ENCODE results near the gene NDUFS1.
"Not testable (repeated sequence)": the region's sequence is repeated elsewhere in the genome, so short reads cannot be mapped to it uniquely, and the experiment has no call there.

NDUFS1 gene

GRCh38 chr2:206115026-206115578 is 44.1 kb downstream of the NDUFS1 start:
- TF ChIP-seq, protein P1, sequence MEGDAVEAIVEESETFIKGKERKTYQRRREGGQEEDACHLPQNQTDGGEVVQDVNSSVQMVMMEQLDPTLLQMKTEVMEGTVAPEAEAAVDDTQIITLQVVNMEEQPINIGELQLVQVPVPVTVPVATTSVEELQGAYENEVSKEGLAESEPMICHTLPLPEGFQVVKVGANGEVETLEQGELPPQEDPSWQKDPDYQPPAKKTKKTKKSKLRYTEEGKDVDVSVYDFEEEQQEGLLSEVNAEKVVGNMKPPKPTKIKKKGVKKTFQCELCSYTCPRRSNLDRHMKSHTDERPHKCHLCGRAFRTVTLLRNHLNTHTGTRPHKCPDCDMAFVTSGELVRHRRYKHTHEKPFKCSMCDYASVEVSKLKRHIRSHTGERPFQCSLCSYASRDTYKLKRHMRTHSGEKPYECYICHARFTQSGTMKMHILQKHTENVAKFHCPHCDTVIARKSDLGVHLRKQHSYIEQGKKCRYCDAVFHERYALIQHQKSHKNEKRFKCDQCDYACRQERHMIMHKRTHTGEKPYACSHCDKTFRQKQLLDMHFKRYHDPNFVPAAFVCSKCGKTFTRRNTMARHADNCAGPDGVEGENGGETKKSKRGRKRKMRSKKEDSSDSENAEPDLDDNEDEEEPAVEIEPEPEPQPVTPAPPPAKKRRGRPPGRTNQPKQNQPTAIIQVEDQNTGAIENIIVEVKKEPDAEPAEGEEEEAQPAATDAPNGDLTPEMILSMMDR (IDR thresholded peaks at IDR 0.05), result no peak
- Histone ChIP-seq H3K27ac (no peak overlapping the region), H3K4me3 (no peak overlapping the region)
- DNase-seq (ENCODE audit: low spot score), result no peak

GRCh38 chr2:206112846-206113547 is 46.2 kb downstream of the NDUFS1 start:
- H3K27ac ChIP-seq, result no peak overlapping the region
- TF ChIP-seq, protein P1 (IDR thresholded peaks at IDR 0.05), result no peak

GRCh38 chr2:206112108-206112507 is 47.1 kb downstream of the NDUFS1 start:
- H3K27ac ChIP-seq, result no peak overlapping the region
- TF ChIP-seq, protein P1 (IDR thresholded peaks at IDR 0.05), result no peak
- no peak overlapping the region for H3K4me3 ChIP-seq
- DNase-seq (ENCODE audit: low spot score), result no peak

More at GRCh38 chr2:206112846-206113547, 46.2 kb downstream of the NDUFS1 start:
- DNase-seq (ENCODE audit: low spot score), result no peak
- H3K4me3 ChIP-seq, result no peak overlapping the region

DNA sequence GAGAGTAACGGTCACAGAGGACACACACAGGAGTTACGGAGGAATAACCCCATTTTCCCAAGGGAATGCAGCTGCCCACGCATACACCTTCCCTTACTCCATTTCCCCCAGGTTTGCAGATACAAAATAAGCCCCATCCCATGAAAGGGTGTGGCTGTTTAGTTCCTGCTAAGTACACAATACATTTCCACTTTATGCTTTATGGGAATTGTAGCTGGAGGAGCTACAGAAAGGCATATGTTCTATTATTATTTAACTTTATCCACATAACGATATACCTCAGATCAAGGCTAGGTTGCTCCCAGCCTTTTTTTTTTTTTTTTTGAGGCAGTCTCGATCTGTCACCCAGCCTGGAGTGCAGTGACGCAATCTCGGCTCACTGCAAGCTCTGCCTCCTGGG is 50.5 kb downstream of the NDUFS1 start:
- TF ChIP-seq, protein P1 (IDR thresholded peaks at IDR 0.05), result no peak
- Histone ChIP-seq H3K4me3 (no peak overlapping the region), H3K27ac (no peak overlapping the region)
- DNase-seq (ENCODE audit: low spot score), result no peak

DNA sequence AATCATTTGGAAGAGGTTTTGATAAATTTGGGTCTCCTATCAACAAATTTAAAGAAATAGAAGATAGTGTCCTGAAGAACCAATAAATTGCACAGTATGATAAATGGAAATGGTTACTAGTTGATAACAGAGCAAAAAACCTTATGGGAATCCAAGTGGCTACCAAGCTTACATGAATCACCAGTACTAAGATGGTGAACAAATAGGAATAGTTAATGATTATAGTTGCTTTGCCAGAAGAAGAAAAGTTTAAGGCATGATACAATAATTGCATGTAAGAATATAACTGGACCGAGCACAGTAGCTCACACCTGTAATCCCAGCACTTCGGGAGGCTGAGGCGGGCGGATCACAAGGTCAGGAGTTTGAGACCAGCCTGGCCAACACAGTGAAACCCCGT is 53.7 kb downstream of the NDUFS1 start:
- Histone ChIP-seq H3K4me3 (no peak overlapping the region), H3K27ac (no peak overlapping the region)
- DNase-seq (ENCODE audit: low spot score), result no peak
- TF ChIP-seq, protein P1 (IDR thresholded peaks at IDR 0.05), result no peak

DNA sequence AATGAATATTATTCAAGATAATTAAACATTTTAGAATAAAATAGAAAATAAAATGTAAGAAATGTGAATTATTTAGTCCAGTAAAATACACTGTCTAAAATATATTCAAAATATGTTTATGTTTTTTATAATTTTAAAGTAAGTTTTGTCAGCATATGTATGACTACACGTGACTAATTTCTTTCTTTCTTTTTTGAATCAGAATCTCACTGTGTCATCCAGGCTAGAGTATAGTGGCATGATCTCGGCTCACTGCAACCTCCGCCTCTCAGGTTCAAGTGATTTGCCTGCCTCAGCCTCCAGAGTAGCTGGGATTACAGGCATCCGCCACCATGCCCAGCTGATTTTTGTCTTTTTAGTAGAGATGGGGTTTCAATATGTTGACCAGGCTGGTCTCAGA is 54.2 kb downstream of the NDUFS1 start:
- DNase-seq (ENCODE audit: low spot score), result no peak
- TF ChIP-seq, protein P1 (IDR thresholded peaks at IDR 0.05), result no peak
- H3K4me3 ChIP-seq, result no peak overlapping the region
- no peak overlapping the region for H3K27ac ChIP-seq

- not testable (repeated sequence) for H3K27ac ChIP-seq; H3K4me3 ChIP-seq; DNase-seq (ENCODE audit: low spot score)
Observed at GRCh38 chr2:206098872-206099271, 60.4 kb downstream of the NDUFS1 start.

Measured in coronary artery (tissue), 2 donors.